HG03469 (cell line): Measurements from ENCODE around the gene CDC14A.
A peak's percentile ranks its signal among the peaks of the same experiment; 100 is the strongest.
"Not testable (repeated sequence)": the region's sequence is repeated elsewhere in the genome, so short reads cannot be mapped to it uniquely, and the experiment has no call there.

Experiments used
- ATAC-seq: cut with Tn5 transposase; IDR thresholded peaks from one replicate; pipeline ENCODE4 v1.9.1; 2021; ENCODE audit warnings: mild to moderate bottlenecking, moderate library complexity, moderate number of reproducible peaks; ENCODE audit not compliant: unreplicated experiment

Gene CDC14A

DNA sequence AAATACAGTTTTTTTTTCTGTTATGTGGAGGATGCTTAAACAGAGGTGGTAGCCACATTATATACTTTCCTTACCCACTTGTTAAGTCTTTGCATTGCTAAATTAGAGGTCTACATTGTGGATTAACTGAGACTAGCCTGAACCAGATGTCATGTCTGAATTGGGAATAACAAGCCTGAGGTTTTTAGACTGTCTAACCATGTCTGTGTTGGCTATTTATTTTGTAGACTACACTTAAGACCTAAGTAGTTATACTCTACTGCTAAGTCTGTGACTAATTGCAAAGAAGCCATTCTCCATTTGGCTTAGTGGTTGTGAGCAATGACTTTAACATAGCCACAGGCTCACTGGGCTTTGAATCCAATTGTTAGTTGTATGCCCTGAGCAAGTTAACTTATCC, 45.4 kb downstream of the CDC14A start:
- no peak for ATAC-seq

DNA sequence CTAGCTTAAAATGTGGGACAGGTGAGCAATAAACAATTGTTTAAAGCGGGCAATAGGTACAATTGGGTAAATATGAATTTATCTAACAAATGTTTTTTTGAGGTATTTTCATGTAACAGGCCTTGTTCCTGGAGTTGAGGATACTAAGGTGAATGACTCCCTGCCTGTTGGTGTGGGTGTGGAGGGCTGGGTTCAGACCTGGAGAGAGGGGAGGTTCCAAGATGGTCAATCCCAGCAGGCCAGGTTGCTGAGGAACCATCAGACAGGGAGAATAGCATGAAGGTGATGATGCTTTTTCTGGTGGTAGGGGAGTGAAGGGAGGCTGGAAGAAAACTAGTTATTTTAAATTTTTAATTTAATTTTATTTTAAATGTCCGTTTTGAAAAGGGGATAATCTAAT, 46.3 kb downstream of the CDC14A start:
- ATAC-seq = no peak

DNA sequence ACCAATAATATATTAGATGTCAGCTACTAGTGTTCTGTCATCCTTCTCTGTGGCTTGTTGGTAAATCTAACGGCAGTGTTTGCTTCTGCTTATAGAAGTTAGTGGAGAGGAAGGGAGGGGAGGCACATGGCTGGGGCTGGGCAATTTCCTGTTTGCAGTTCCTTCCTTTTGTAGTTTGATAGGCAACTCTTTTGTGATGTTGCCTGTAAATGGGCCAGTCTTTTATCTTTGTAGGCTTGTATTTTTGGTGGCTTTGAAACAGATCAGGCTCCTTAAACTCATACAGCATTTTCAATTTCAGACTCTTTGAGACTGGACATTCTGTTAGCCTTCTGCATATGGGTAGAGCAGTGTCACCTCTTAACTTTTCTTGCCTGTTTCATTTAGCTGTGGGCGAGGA, 48.1 kb downstream of the CDC14A start:
- no peak for ATAC-seq

DNA sequence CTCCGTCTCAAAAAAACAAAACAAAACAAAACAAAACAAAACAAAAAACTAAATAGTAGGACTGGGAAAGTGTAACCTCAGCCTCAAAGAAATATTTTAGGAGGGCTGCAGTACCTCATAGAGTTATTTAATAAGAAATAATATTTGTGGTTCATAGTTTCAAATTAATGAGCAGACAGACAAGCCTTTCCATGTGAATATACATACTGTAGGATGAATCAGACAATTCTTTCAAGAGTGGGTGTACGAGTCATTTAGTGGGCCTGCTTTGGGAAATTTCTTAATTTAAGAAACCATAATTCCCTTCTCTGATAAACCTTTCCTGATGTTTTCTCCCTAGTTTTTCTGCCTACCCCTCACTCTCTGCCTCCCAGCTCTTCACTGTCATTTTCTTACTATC, 52.5 kb downstream of the CDC14A start:
- ATAC-seq = no peak

DNA sequence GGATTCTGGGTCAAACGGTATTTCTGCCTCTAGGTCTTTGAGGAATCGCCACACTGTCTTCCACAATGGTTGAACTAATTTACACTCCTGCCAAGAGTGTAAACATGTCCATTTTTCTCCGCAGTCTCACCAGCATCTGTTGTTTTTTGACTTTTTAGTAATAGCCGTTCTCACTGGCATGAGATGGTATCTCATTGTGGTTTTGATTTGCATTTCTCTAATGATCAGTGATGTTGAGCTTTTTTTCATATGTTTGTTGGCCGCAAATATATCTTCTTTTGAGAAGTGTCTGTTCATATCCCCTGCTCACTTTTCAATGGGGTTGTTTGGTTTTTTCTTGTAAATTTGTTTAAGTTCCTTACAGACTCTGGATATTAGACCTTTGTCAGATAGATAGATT, 53.6 kb downstream of the CDC14A start:
- ATAC-seq = not testable (repeated sequence)

DNA sequence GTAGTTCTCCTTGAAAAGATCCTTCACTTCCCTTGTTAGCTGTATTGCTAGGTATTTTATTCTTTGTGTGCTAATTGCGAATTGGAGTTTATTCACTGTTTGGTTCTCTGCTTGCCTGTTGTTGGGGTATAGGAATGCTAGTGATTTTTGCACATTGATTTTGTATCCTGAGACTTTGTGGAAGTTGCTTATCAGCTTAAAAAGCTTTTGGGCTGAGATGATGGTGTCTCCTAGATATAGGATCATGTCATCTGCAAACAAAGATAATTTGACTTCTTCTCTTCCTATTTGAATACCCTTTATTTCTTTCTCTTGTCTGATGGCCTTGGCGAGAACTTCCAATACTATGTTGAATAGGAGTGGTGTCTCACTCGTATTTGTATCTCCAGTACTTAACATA, 55.1 kb downstream of the CDC14A start:
- not testable (repeated sequence) for ATAC-seq

DNA sequence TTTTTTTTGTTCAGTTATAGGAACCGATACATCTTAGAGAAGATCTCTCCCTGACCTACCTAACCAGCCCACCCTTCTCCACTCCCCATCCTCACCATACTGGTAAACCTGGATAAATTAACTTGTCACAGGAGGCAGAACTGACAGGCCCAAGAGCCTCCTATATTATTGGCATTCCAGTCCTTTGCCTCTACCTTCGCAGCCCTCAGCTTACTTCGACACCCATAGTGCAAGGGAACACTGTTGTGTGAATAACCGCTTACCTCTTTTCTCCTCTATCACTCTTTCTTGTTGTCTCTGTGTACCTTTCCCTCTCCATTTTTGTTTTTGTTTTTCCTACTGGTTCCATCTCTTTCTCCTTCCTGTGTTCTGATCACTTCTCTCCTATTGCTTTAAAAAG, 58.7 kb downstream of the CDC14A start:
- ATAC-seq = no peak

DNA sequence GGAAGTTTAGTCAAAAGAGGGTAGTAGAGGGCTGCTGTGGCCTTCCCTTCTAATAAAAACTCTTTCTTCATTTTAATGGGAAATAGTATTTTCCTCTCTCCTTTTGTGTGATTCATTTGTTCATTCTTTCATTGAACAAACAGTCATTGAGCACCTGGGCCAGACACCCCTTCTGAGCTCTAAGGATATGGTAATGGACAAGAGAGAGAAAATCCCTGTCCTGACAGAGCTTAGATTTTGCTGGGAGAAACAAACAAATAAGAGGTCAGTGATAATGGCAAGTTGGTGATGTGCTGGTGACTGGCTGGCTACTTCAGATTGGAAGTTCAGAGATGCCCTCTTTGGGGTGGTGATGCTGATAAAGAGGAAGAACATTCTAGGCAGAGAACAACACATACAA, 59.3 kb downstream of the CDC14A start:
- ATAC-seq = no peak

DNA sequence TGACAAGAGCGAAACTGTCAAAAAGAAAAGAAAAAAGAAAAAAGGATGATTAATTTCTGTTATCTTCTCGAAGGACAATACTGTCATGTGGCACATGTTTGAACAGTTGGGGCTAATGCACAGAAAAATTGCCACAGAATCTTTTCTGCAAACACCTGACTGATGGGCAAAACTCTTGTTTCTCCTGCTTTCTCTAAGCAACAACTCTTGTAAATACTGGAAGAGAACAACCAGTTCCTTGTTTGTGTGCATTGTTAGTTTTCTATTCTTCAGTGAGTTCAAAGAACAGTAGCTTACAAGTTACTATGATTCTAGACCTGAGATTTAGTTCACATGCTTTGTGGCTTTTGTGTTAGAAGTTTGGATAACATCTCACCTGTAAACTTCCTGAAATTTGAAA, 60.7 kb downstream of the CDC14A start:
- no peak for ATAC-seq

DNA sequence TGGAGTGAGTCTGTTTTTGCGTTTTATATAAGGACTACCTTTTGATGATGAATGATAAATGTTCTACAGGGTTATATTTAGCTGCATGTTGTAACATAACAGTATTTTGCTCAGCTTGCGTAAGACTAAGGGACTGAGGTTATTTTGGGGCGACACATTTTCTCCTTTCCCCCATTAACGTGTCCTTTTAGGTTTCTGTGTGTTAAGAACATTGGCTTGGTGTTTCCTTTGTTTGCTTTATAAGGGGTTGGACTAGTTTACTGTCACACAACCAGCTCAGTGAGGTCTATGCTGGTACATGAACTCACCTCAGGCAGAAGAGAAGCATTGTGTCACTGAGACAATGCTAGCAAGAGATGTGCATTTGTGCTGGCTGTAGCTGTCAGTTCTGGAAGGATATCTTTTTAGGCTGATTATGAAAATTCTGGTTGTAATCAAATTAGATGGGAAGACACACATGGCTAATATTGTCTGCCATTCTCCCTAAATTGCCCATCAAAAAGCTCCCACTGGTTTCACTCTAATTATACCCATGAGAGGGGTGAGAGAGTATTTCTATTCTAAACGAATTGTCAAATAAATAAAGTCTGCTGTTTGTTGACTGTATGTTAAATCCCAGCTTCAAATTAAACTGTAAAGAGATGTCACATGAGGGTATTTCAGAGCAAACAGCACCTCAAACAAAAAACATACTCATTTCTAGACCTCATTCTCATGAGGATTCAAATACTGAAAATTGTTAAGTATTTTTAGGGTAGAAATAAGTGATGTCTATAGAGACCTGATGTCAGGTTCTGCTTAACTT, 62.6 kb downstream of the CDC14A start:
- ATAC-seq = no peak

DNA sequence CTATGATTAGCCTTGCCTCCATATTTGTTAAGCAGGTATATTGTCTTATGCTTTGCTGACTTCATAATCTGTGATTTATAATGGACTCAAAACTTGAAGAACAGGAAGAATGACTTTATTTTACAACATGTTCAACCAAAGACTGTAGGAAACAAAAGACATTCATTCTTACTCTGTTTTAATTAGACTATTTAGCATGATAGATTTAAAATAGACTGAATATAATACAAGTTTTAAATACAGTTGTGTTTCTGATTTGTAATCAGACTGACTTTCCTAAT, 63.1 kb downstream of the CDC14A start:
- no peak for ATAC-seq

DNA sequence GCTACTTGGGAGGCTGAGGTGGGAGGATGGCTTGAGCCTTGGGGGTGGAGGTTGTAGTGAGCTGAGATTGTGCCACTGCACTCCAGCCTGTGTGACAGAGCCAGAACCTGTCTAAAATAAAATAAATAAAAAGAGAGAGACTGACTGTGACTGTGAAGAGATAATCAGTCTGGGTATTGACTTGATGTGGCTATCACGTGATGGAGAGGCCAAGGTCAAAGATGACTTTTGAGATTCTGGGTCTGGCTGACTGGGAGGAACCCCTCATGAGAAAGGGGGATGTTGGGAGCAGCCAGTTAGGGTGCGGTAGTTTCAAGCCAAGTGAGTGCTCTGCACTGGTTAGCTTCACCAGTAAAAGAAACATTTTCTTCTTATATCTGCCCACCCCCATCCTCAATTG, 66.8 kb downstream of the CDC14A start:
- ATAC-seq = no peak

DNA sequence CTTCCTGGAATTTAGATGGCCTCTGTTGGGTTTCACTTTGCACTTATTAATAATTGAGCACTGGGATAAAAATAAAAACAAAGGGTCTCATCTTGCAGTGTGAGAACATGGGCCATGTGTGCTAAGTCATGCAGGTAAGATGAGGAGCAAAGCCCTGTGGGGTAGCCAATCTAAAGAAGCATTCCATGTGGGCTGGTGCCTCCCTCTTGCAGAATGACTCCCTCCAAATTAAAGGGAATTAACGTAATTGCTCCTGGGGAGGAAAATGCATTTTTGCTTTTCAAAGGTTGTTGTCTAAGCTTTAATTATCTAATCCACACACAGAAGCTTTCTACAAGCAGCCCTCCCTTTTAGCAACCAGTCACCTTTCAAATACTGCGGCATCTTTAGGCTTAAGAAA, 69.8 kb downstream of the CDC14A start:
- no peak for ATAC-seq

DNA sequence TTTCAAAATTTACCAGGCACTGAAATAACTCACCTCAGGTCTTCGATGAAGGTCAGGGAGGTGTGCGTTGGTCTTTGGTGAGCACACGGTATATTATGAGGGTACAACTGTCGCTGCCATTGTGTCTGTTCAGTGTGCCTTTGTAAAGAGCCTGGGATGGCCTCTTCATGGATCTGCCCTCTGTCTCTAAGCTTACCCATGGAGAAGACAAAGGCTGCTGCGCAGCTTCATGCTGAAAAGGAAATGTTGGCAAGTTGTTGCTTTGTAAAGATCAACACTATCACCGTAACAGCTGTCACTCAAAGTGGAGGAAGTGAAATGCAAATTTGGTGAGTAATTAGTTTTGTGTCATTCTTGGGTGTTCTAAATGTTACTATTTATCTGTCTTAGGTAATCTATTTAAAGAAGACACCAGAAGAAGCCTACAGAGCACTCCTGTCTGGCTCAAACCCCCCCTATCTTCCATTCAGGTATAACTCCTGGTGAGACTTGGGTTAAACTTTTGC, 71.6 kb downstream of the CDC14A start:
- peak; percentile 81 for ATAC-seq

DNA sequence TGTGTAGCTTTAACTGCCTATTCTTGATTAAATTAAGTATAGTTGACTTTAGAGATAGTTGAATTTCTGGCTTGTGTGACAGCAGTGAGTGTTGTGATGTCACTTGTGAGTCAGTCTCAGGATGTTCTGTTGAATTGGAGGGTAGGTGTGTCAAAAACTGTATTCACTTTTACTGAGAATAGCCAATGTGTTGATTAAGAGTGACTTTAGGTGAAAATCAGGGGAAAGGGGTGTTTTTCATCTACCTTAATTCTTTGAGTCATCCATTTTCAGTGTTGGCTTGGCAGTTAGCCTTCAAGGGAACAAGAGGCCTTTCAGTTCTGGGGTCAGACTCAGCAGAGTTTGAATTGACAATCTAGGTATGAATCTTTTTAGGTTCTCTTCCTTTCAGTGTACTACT, 75.9 kb downstream of the CDC14A start:
- ATAC-seq = no peak

DNA sequence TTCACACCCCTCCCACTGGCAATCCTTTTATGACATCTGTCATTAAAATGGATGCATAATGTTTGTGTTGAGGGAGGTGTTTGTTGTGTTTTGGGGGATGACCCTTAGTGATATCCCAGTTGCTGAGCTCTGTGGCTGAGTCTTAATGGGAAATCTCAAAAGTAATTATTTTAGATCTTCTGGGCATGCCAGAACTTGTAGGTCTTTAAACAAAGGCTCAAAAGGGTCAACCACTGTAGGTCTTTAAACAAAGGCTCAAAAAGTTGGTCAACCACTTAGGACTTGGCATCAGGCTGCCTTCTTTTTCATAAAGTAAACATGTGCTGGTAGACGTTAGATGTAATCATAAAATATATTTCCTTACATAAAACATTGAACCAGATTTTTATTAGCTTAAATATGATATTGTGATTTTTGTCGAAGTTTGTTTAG, 78.0 kb downstream of the CDC14A start:
- ATAC-seq = no peak

DNA sequence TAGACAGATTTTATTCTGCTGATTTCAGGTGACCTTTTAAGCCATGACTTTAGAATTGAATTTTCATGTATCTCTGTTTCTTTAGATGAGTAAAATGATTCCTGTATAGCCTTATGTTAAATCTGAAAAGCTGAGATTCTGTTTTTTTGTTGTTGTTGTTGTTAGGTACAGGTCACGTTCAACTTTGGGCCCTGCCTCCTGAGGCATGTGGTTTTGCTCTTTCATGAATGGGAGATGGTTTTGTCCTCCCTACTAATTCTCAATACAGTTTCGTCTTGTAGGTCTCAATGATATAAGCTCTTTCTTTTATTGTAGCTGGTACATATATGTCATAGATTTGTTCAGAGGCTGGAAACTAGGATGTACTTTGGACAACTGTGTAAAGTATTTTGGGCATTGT, 79.6 kb downstream of the CDC14A start:
- ATAC-seq = no peak

DNA sequence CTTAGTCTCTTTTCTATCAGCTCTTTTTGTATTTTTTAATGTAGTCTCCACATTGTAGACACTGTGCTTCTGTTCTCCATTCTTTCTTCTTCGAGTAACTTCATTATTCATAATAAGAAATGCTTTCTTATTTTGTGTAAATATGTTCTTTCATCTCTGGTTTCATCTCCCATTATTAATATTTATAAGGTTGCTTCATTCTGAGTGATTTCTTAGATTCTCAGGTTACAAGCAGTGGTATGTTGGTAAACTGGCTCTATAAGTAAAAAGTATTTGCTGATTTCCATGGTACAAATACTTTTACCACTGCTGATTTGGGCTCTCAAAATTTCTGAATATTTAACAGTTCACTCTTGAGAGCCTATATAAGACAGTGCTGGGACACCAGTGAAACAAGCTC, 81.3 kb downstream of the CDC14A start:
- no peak for ATAC-seq

DNA sequence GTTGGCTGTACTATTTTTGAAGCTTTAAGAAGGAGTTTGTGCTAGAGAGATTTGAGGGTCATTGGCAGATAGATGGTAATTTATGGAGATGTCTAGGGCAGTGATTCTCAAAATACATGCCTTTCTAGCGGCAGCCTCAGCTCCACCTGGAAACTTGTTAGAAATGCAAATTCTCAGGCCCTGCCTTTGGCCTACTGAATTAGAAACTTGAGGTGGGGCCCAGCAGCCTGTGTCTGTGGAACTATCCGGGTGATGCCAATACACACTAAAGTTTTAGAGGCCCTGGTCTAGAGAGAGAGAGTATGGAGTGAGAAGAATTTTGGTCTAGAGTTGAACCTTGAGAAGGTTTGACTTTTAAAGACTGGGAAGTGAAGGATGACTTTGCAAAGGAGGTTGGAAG, 82.5 kb downstream of the CDC14A start:
- ATAC-seq = no peak

DNA sequence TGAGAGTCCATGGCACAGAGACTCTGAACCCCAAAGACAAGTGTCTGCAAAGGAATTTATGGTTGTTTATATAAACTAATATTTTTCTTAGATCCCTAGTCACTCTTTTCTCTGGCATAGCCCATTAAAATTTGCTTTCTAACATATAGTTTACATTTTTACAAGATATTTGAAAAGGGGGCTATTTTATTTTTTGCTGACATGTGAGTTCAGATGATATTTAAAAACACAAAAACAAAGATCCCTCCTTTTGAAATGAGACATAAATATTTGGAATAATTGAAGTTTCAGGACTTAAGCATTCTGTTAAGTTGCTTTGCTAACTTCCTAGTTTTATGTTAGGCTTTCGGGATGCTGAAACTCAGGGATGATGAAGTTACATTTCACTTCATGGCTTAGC, 86.1 kb downstream of the CDC14A start:
- ATAC-seq = no peak

DNA sequence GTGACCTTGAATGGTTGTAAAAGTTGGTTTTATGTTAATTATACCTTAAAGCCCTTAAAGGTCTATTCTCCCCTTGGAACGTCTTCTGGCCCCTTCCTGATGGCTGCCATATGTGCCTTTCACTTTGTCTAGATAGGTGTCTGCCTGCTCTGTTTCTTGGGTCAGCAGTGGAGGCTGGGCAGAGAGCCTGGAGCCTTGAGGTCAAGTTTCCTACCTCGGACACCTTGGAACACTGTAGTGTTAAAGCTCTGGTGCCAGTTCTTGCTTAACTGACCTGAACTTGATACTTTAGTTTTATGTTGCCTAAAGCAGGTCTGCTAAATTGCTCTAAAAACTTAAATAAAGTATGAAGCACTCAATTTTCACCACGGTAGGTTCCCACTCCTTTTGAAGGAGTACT, 86.5 kb downstream of the CDC14A start:
- no peak for ATAC-seq

DNA sequence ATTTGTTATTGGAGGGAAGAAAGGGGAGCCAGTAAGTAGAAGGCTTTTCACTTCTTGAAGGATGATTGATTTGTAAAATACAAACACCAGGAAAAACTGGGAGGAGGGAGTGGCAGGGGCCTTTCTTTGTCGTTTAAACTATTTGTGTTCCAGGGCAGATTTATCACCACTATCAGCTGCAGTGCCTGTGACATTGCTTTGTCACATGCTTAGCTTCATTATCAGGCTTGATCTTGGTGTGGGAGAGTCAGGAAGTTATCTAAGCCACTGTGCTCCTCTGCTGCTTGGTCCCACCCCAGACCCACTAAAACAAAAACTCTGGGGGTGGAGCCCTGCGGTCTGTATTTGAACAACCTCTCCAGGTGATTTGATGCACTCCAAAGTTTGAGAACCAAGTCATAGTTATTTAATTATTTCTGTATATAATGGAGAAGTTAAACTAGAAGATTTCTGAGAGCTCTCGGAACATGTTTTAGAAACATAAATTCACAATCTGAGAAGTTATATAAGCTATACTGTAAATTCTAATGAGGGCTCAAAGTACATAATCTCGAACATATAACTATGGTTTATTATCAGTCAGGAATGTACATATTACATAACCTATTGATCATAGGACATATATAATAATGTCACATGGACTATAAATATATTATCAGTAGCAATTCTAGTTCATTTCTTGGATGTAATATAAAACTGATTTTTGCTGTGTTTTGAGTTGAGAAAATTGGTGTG, 87.9 kb downstream of the CDC14A start:
- ATAC-seq = peak; percentile 50

DNA sequence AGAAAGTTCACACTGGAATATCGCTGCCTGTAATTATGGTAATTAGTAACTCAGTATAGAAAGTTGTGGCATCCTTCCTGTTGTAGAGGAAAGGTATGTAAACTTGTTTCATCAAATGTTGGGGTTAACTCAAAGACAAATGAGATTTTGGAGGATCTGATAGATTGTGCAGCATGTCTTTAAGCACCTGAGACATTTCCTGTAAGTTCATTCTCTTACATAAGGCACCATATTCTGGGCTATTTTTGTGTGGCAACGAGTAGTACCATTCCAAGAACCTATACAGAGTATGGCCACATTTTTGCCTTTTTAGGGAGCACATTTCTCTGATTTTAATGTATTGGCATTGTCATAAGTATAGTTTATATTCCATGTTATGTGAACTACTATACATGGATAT, 88.8 kb downstream of the CDC14A start:
- ATAC-seq = no peak
